Sigmoid colon (tissue), 4 donors: Measurements from ENCODE around the gene CLSTN2.

Source experiments
- EP300 ChIP-seq, 4 donors: sonication (generic); formaldehyde crosslinking; IDR thresholded peaks; one replicate each; pipeline ENCODE4 v1.6.1; 2017; ENCODE audit warnings: antibody characterized with exemption in 4 of 4
- POLR2A ChIP-seq, 2 donors: fragments of 450-650 bp; IDR thresholded peaks; one replicate each; pipeline ENCODE4 v1.6.1; 2016; ENCODE audit warnings: antibody characterized with exemption in 2 of 2, mild to moderate bottlenecking in 2 of 2, moderate library complexity in 2 of 2
- POLR2AphosphoS5 ChIP-seq, 4 donors: sonication (generic); formaldehyde crosslinking; IDR thresholded peaks; one replicate each; pipeline ENCODE4 v1.6.1; 2017; ENCODE audit warnings: antibody characterized with exemption in 4 of 4
- TF ChIP-seq, protein P1 (sequence below), 4 experiments: fragments of 450-650 bp in 3 of 4; fragments of 200-600 bp in 1 of 4; IDR thresholded peaks; one replicate each; pipeline ENCODE4 v1.5.1; 2016 to 2019; ENCODE audit warnings: antibody characterized with exemption in 4 of 4, mild to moderate bottlenecking in 3 of 4, moderate library complexity in 2 of 4

DNA sequence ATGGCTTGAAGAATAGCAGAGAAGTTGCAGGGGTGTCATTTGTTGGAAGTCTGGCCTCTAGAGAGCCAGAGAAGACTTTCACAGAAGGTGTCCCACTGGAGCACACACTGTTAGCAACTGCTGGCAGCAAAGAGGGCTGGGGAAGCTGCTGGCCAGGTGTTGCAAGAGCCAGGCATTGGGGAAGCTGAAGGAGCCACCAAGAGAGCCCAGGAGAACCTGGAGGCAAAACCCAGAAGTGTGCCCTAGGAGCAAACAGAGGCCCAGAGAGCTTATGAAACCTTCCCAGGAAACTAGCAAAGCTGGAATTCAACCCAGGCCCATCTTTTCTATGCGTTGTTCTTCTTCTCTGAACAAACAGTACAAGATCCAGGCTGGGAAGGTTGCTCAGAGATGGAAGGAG, 610.2 kb downstream of the CLSTN2 start:
- TF ChIP-seq, protein P1, sequence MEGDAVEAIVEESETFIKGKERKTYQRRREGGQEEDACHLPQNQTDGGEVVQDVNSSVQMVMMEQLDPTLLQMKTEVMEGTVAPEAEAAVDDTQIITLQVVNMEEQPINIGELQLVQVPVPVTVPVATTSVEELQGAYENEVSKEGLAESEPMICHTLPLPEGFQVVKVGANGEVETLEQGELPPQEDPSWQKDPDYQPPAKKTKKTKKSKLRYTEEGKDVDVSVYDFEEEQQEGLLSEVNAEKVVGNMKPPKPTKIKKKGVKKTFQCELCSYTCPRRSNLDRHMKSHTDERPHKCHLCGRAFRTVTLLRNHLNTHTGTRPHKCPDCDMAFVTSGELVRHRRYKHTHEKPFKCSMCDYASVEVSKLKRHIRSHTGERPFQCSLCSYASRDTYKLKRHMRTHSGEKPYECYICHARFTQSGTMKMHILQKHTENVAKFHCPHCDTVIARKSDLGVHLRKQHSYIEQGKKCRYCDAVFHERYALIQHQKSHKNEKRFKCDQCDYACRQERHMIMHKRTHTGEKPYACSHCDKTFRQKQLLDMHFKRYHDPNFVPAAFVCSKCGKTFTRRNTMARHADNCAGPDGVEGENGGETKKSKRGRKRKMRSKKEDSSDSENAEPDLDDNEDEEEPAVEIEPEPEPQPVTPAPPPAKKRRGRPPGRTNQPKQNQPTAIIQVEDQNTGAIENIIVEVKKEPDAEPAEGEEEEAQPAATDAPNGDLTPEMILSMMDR (IDR thresholded peaks at IDR 0.05), result no peak
- TF ChIP-seq POLR2A (IDR thresholded peaks at IDR 0.05), result no peak
- TF ChIP-seq EP300 (IDR thresholded peaks at IDR 0.05), result no peak
- TF ChIP-seq POLR2AphosphoS5 (IDR thresholded peaks at IDR 0.05), result no peak
